GM23338 (cell line): ENCODE data around the gene SNAPC3. TPM values are rescaled to one million over a fixed set of nuclear protein-coding genes. Genes with fewer than 3 reads are reported as not detected.

Source experiments
- ATAC-seq: fragments of 200-7000 bp; cut with Tn5 transposase; 3 replicates; pipeline ENCODE4 v1.9.1; 2020
- DNase-seq: peaks from one replicate; pipeline ENCODE4 v3.0.0-alpha.2; 2015; ENCODE audit warnings: low spot score
- H2AFZ ChIP-seq: fragments of 200-600 bp; sonication (generic); 2 replicates; pipeline ENCODE4 v1.8.0; 2016; ENCODE audit warnings: antibody characterized with exemption, mild to moderate bottlenecking, moderate library complexity
- H3F3A ChIP-seq: fragments of 200-600 bp; sonication (generic); replicated peaks from 2 replicates; pipeline ENCODE4 v1.8.0; 2017; ENCODE audit warnings: antibody characterized with exemption, mixed run types, low read depth
- H3K27ac ChIP-seq: fragments of 200-600 bp; sonication (generic); 2 replicates; pipeline ENCODE4 v1.6.1; 2016; ENCODE audit warnings: low read depth
- H3K27me3 ChIP-seq: fragments of 200-600 bp; sonication (generic); 2 replicates; pipeline ENCODE4 v1.8.0; 2016; ENCODE audit warnings: mild to moderate bottlenecking, mixed run types, moderate library complexity; ENCODE audit not compliant: insufficient read depth
- H3K36me3 ChIP-seq: fragments of 200-600 bp; sonication (generic); 2 replicates; pipeline ENCODE4 v1.8.0; 2016; ENCODE audit warnings: mild to moderate bottlenecking; ENCODE audit not compliant: insufficient read depth
- H3K4me1 ChIP-seq: fragments of 200-600 bp; sonication (generic); 2 replicates; pipeline ENCODE4 v1.8.0; 2016; ENCODE audit warnings: mild to moderate bottlenecking, moderate library complexity; ENCODE audit not compliant: insufficient read depth
- H3K4me2 ChIP-seq: fragments of 200-600 bp; sonication (generic); 2 replicates; pipeline ENCODE4 v1.7.1; 2017; ENCODE audit warnings: mixed run types
- H3K4me3 ChIP-seq: fragments of 200-600 bp; sonication (generic); 2 replicates; pipeline ENCODE4 v1.6.1; 2016; ENCODE audit warnings: mixed run types
- H3K79me2 ChIP-seq: fragments of 200-600 bp; sonication (generic); replicated peaks from 2 replicates; pipeline ENCODE4 v1.8.0; 2017; ENCODE audit warnings: mild to moderate bottlenecking; ENCODE audit not compliant: insufficient read depth
- H3K9me2 ChIP-seq: fragments of 200-600 bp; sonication (generic); 2 replicates; pipeline ENCODE4 v1.8.0; 2017; ENCODE audit not compliant: insufficient read depth
- H4K20me1 ChIP-seq: fragments of 200-600 bp; sonication (generic); replicated peaks from 2 replicates; pipeline ENCODE4 v1.8.0; 2017; ENCODE audit warnings: mild to moderate bottlenecking; ENCODE audit not compliant: insufficient read depth
- H3K27ac Mint-ChIP-seq: 2 replicates; pipeline ENCODE4 v1.8.0; 2020; ENCODE audit warnings: inconsistent platforms, mild to moderate bottlenecking, moderate library complexity, mixed read lengths
- H3K27me3 Mint-ChIP-seq: 3 replicates; pipeline ENCODE4 v1.8.0; 2022; ENCODE audit warnings: low read depth, mild to moderate bottlenecking, moderate library complexity, mixed read lengths, inconsistent platforms; ENCODE audit not compliant: insufficient read depth, poor library complexity
- H3K36me3 Mint-ChIP-seq: 3 replicates; pipeline ENCODE4 v1.8.0; 2021; ENCODE audit warnings: low read depth, mild to moderate bottlenecking, inconsistent platforms, moderate library complexity, mixed read lengths
- H3K4me1 Mint-ChIP-seq: 3 replicates; pipeline ENCODE4 v1.8.0; 2020; ENCODE audit warnings: mild to moderate bottlenecking, inconsistent platforms, mixed read lengths
- H3K4me3 Mint-ChIP-seq: 3 replicates; pipeline ENCODE4 v1.8.0; 2021; ENCODE audit warnings: moderate library complexity, mild to moderate bottlenecking, inconsistent platforms, mixed read lengths
- H3K9me3 Mint-ChIP-seq: 3 replicates; pipeline ENCODE4 v1.8.0; 2020; ENCODE audit warnings: moderate library complexity, mild to moderate bottlenecking, inconsistent platforms, mixed read lengths
- CREB1 ChIP-seq: fragments of 250-450 bp; sonication (Bioruptor Pico); IDR thresholded peaks from 2 replicates; pipeline ENCODE4 v1.5.0; 2020; ENCODE audit warnings: low read depth, mild to moderate bottlenecking, moderate library complexity
- EZH2 ChIP-seq: fragments of 200-600 bp; sonication (generic); IDR thresholded peaks from one replicate; pipeline ENCODE4 v1.8.0; 2017; ENCODE audit warnings: antibody characterized with exemption, mild to moderate bottlenecking, low read depth; ENCODE audit not compliant: unreplicated experiment
- EZH2phosphoT487 ChIP-seq: fragments of 200-600 bp; sonication (generic); IDR thresholded peaks from one replicate; pipeline ENCODE4 v1.8.1; 2018; ENCODE audit warnings: antibody characterized with exemption; ENCODE audit not compliant: unreplicated experiment
- JUNB ChIP-seq: IDR thresholded peaks from one replicate; pipeline ENCODE4 v1.6.1; 2016; ENCODE audit warnings: antibody characterized with exemption; ENCODE audit not compliant: unreplicated experiment
- NANOG ChIP-seq: IDR thresholded peaks from 2 replicates; pipeline ENCODE4 v1.6.1; 2016; ENCODE audit warnings: antibody characterized with exemption, borderline replicate concordance
- POLR2AphosphoS5 ChIP-seq: IDR thresholded peaks from 2 replicates; pipeline ENCODE4 v1.6.1; 2016; ENCODE audit warnings: antibody characterized with exemption, low read depth
- REST ChIP-seq: IDR thresholded peaks from one replicate; pipeline ENCODE4 v1.6.1; 2018; ENCODE audit warnings: antibody characterized with exemption; ENCODE audit not compliant: unreplicated experiment
- STAT1 ChIP-seq: IDR thresholded peaks from one replicate; pipeline ENCODE4 v1.6.1; 2016; ENCODE audit warnings: antibody characterized with exemption; ENCODE audit not compliant: unreplicated experiment
- ZNF114 ChIP-seq: fragments of 250-450 bp; sonication (Bioruptor Pico); IDR thresholded peaks from 2 replicates; pipeline ENCODE4 v1.5.0; 2020; ENCODE audit warnings: mild to moderate bottlenecking, moderate library complexity
- ZNF331 ChIP-seq: fragments of 250-450 bp; sonication (Bioruptor Pico); IDR thresholded peaks from 2 replicates; pipeline ENCODE4 v1.5.0; 2020; ENCODE audit warnings: low read depth, mild to moderate bottlenecking, moderate library complexity
- ZNF462 ChIP-seq: fragments of 250-450 bp; sonication (Bioruptor Pico); IDR thresholded peaks from 2 replicates; pipeline ENCODE4 v1.5.0; 2020; ENCODE audit warnings: mild to moderate bottlenecking, moderate library complexity
- polyA plus RNA-seq: library from polyadenylated mRNA; unstranded; fragments of >200 nt; fragmentation: Nextera tagmentation; extraction: Ambion mirVana; gene quantifications from 2 replicates; pipeline ENCODE4 v1.2.1, GENCODE V29; 2016
- total RNA-seq: library from RNA; depleted of rRNA; stranded (reverse); fragments of >200 nt; shearing (Covaris generic); gene quantifications from 2 replicates; pipeline ENCODE4 v1.2.3, GENCODE V29; 2014
- TF ChIP-seq, protein P1 (sequence below), 2 experiments: fragments of 200-600 bp in 1 of 2; sonication (generic) in 1 of 2; conservative IDR thresholded peaks; 2 replicates each; pipeline versions ENCODE4 v1.5.1 to v1.6.1; 2016 to 2017; ENCODE audit warnings: antibody characterized with exemption in 2 of 2, low read depth in 2 of 2, mild to moderate bottlenecking in 2 of 2, moderate library complexity in 1 of 2

SNAPC3 gene
- total and polyA plus RNA-seq, 2 experiments from 2014 or later: 20.9 to 35.2 TPM

DNA sequence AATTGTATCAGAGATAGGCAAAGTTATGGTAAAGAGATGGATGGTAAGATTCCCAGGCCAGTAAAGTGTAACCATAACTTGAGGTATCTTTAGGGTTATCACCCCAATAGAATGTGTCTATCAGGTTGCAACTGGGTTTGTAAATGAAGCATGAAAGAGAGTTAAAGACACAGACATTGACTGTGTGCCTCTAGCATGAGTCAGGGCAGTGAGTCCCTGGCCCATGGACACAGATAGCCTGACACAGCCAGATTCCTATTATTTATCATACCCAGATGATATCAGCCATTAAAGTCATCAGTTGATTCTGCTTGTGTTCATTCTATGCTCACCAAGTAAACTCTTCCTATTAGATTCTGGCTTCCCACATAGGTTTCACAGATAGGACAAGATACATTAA is 33.5 kb upstream of the SNAPC3 start:
- DNase-seq: no peak
- Histone ChIP-seq H3K4me3 (no peak overlapping the region), H3K4me2 (no peak overlapping the region), H3K27me3 (no peaks in the 10 kb centered on the region), H3F3A (no peaks in the 10 kb centered on the region), H3K27ac (no peak overlapping the region), H3K4me1 (no peaks in the 10 kb centered on the region), H3K36me3 (no peaks in the 10 kb centered on the region), H2AFZ (no peak overlapping the region), H4K20me1 (no peaks in the 10 kb centered on the region), H3K9me2 (no peaks in the 10 kb centered on the region), H3K79me2 (no peaks in the 10 kb centered on the region)
- ATAC-seq: no peak
- TF ChIP-seq STAT1: no peak
- Mint-ChIP-seq H3K27me3 (no peaks in the 10 kb centered on the region), H3K9me3 (no peaks in the 10 kb centered on the region), H3K4me1 (no peaks in the 10 kb centered on the region), H3K36me3 (no peaks in the 10 kb centered on the region), H3K27ac (no peak overlapping the region), H3K4me3 (no peak overlapping the region)

DNA sequence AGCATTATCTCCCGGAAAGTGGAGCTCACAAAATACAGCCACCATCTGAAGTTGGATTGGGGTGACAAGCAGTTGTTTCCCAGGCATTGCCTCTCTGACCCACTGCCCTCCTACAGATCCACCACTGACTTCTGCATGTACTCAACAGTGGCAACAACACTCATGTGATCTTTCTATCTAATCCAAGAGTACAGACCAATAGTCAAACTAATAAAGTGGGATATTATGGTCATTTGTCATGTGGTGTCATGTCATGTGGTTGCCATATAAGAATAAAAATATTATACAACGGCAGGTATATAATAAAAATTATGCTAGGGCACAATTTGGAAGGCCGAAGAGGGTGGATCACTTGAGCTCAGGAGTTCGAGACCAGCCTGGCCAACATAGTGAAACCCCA is 33.0 kb upstream of the SNAPC3 start:
- Histone ChIP-seq H3K79me2 (no peaks in the 10 kb centered on the region), H3K27me3 (no peaks in the 10 kb centered on the region), H3K9me2 (no peaks in the 10 kb centered on the region), H2AFZ (no peak overlapping the region), H4K20me1 (no peaks in the 10 kb centered on the region), H3K4me3 (no peak overlapping the region), H3K4me1 (no peaks in the 10 kb centered on the region), H3K27ac (no peak overlapping the region), H3K4me2 (no peak overlapping the region), H3F3A (no peaks in the 10 kb centered on the region), H3K36me3 (no peaks in the 10 kb centered on the region)
- H3K36me3 Mint-ChIP-seq: no peaks in the 10 kb centered on the region
- H3K4me3 Mint-ChIP-seq: no peak overlapping the region
- H3K9me3 Mint-ChIP-seq: no peaks in the 10 kb centered on the region
- no peak overlapping the region for H3K27ac Mint-ChIP-seq
- no peaks in the 10 kb centered on the region for H3K27me3 Mint-ChIP-seq
- ATAC-seq: no peak
- H3K4me1 Mint-ChIP-seq: no peaks in the 10 kb centered on the region
- DNase-seq: no peak
- TF ChIP-seq EZH2phosphoT487 (no peak), POLR2AphosphoS5 (no peak), CREB1 (no peak), REST (no peak), ZNF114 (CRISPR knock-in tag) (no peak), ZNF331 (CRISPR knock-in tag) (no peak), STAT1 (no peak), EZH2 (no peak), NANOG (no peak), JUNB (no peak), ZNF462 (CRISPR knock-in tag) (no peak)
- TF ChIP-seq, protein P1, sequence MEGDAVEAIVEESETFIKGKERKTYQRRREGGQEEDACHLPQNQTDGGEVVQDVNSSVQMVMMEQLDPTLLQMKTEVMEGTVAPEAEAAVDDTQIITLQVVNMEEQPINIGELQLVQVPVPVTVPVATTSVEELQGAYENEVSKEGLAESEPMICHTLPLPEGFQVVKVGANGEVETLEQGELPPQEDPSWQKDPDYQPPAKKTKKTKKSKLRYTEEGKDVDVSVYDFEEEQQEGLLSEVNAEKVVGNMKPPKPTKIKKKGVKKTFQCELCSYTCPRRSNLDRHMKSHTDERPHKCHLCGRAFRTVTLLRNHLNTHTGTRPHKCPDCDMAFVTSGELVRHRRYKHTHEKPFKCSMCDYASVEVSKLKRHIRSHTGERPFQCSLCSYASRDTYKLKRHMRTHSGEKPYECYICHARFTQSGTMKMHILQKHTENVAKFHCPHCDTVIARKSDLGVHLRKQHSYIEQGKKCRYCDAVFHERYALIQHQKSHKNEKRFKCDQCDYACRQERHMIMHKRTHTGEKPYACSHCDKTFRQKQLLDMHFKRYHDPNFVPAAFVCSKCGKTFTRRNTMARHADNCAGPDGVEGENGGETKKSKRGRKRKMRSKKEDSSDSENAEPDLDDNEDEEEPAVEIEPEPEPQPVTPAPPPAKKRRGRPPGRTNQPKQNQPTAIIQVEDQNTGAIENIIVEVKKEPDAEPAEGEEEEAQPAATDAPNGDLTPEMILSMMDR (conservative IDR thresholded peaks at IDR 0.05; ENCODE audit: low read depth in 2 of 2): no peak
